Measurements from ENCODE around the gene KCNB1.

DNA sequence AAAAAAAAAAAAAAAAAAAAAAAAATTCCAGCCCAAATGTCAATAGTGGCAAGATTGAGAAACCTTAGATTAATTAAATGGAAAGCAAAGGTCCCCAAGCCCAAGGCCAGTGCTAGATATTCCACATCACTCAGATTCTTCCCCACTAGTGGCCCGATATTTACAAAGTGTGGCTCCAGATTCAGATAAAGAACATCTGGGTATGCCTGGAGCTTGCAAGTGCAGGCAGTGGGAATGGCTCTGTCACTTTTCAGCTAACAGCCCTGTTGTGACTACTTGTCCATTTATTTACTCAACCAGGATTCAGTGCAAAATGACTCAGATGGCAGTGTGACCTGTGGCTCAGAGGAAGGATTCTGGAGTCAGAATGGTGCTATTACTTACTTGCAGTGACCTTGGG lies 8.2 kb upstream of the KCNB1 start:
- TF ChIP-seq, protein P1, sequence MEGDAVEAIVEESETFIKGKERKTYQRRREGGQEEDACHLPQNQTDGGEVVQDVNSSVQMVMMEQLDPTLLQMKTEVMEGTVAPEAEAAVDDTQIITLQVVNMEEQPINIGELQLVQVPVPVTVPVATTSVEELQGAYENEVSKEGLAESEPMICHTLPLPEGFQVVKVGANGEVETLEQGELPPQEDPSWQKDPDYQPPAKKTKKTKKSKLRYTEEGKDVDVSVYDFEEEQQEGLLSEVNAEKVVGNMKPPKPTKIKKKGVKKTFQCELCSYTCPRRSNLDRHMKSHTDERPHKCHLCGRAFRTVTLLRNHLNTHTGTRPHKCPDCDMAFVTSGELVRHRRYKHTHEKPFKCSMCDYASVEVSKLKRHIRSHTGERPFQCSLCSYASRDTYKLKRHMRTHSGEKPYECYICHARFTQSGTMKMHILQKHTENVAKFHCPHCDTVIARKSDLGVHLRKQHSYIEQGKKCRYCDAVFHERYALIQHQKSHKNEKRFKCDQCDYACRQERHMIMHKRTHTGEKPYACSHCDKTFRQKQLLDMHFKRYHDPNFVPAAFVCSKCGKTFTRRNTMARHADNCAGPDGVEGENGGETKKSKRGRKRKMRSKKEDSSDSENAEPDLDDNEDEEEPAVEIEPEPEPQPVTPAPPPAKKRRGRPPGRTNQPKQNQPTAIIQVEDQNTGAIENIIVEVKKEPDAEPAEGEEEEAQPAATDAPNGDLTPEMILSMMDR (IDR thresholded peaks at IDR 0.05) = no peak
- TF ChIP-seq POLR2A (IDR thresholded peaks at IDR 0.05) (no peak), POLR2AphosphoS5 (IDR thresholded peaks at IDR 0.05) (no peak)

Data from prostate gland (tissue), 2 donors.